HepG2 (cell line): ENCODE measurements around the gene GPR89B. TPM values are rescaled to one million over a fixed set of nuclear protein-coding genes. Genes with fewer than 3 reads are reported as not detected.
"Not testable (repeated sequence)": the region's sequence is repeated elsewhere in the genome, so short reads cannot be mapped to it uniquely, and the experiment has no call there.

Source experiments
- CBX1 ChIP-seq: IDR thresholded peaks from one replicate; pipeline ENCODE4 v1.6.1; 2016; ENCODE audit warnings: antibody characterized with exemption, low read depth
- CREM ChIP-seq, 2 experiments: sonication (generic) in 1 of 2; formaldehyde crosslinking in 1 of 2; IDR thresholded peaks; 2 replicates each; pipeline versions ENCODE4 v1.4.0 to v1.6.1; 2016 to 2020; ENCODE audit warnings: antibody characterized with exemption in 1 of 2, mild to moderate bottlenecking in 1 of 2, missing genetic modification reagents in 1 of 2
- DRAP1 ChIP-seq: IDR thresholded peaks from 2 replicates; pipeline ENCODE4 v1.6.1; 2016; ENCODE audit warnings: missing genetic modification reagents, missing compliant biosample characterization
- ETV5 ChIP-seq: IDR thresholded peaks from 2 replicates; pipeline ENCODE4 v1.6.1; 2018; ENCODE audit warnings: missing biosample characterization, missing genetic modification reagents, inconsistent platforms, borderline replicate concordance
- FOXA3 ChIP-seq: IDR thresholded peaks from 2 replicates; pipeline ENCODE4 v1.6.1; 2016; ENCODE audit warnings: missing genetic modification reagents, missing compliant biosample characterization
- GATA4 ChIP-seq: sonication (generic); IDR thresholded peaks from 2 replicates; pipeline ENCODE4 v1.6.1; 2016; ENCODE audit warnings: antibody characterized with exemption, low read depth, borderline replicate concordance
- KAT8 ChIP-seq: IDR thresholded peaks from 2 replicates; pipeline ENCODE4 v1.6.1; 2016; ENCODE audit warnings: missing genetic modification reagents, missing compliant biosample characterization
- KLF16 ChIP-seq, 2 experiments: sonication (generic) in 1 of 2; formaldehyde crosslinking in 1 of 2; IDR thresholded peaks; 2 replicates each; pipeline versions ENCODE4 v1.6.1 to v1.8.0; 2016 to 2023; ENCODE audit warnings: missing genetic modification reagents in 2 of 2, missing compliant biosample characterization in 1 of 2
- MAFK ChIP-seq, 2 experiments: IDR thresholded peaks in 1 of 2; conservative IDR thresholded peaks in 1 of 2; 2 replicates each; pipeline ENCODE4 v1.6.1; 2011; ENCODE audit warnings: improper control_type of control experiment in 2 of 2, low read length in 2 of 2
- MED8 ChIP-seq: sonication (generic); formaldehyde crosslinking; IDR thresholded peaks from 2 replicates; pipeline ENCODE4 v1.8.1; 2023; ENCODE audit warnings: mild to moderate bottlenecking, missing genetic modification reagents; ENCODE audit not compliant: insufficient replicate concordance
- MIER2 ChIP-seq: IDR thresholded peaks from 2 replicates; pipeline ENCODE4 v1.6.1; 2016; ENCODE audit warnings: missing biosample characterization, missing genetic modification reagents
- NR2F6 ChIP-seq, 2 experiments: IDR thresholded peaks; 2 replicates each; pipeline ENCODE4 v1.6.1; 2016; ENCODE audit warnings: antibody characterized with exemption in 1 of 2, mild to moderate bottlenecking in 1 of 2
- POLR2A ChIP-seq, 2 experiments: IDR thresholded peaks; 2 replicates each; pipeline ENCODE4 v1.6.1; 2011; ENCODE audit warnings: low read depth in 2 of 2, low read length in 2 of 2, mild to moderate bottlenecking in 1 of 2, moderate library complexity in 1 of 2; ENCODE audit not compliant: insufficient read depth in 1 of 2
- POLR2AphosphoS2 ChIP-seq: IDR thresholded peaks from 2 replicates; pipeline ENCODE4 v1.6.1; 2011; ENCODE audit warnings: low read depth, low read length, improper control_type of control experiment
- PRDM10 ChIP-seq: sonication (generic); formaldehyde crosslinking; IDR thresholded peaks from 2 replicates; pipeline ENCODE4 v1.4.0; 2020; ENCODE audit warnings: low read depth, missing genetic modification reagents
- RBFOX2 ChIP-seq: fragments of 200-400 bp; formaldehyde crosslinking; IDR thresholded peaks from 2 replicates; pipeline ENCODE4 v1.6.1; 2017; ENCODE audit warnings: low read depth, mild to moderate bottlenecking, low read length
- TFE3 ChIP-seq: IDR thresholded peaks from 2 replicates; pipeline ENCODE4 v1.6.1; 2016
- ZGPAT ChIP-seq: IDR thresholded peaks from 2 replicates; pipeline ENCODE4 v1.6.1; 2016; ENCODE audit warnings: mild to moderate bottlenecking
- ZNF275 ChIP-seq: sonication (generic); formaldehyde crosslinking; IDR thresholded peaks from 2 replicates; pipeline ENCODE4 v1.8.0; 2022; ENCODE audit warnings: missing genetic modification reagents, mild to moderate bottlenecking, inconsistent platforms, borderline replicate concordance
- polyA plus RNA-seq, 8 experiments: library from polyadenylated mRNA; depleted of rRNA in 3 of 8; stranded (reverse) in 7 of 8; unstranded in 1 of 8; fragments of >200 nt; fragmentation: Illumina TruSeq in 4 of 8; extraction: Trizol in 4 of 8; gene quantifications; 2 replicates each; pipeline versions ENCODE4 v1.2.1 to v1.2.3, GENCODE V29; 2011 to 2016; ENCODE audit warnings: low read depth in 4 of 8, missing spikeins in 1 of 8, mixed read lengths in 1 of 8; ENCODE audit not compliant: insufficient read depth in 1 of 8
- total RNA-seq, 5 experiments: library from RNA; depleted of rRNA; stranded (reverse); fragments of >200 nt; fragmentation: Illumina TruSeq; extraction: Trizol; gene quantifications; 2 replicates each; pipeline ENCODE4 v1.2.3, GENCODE V29; 2016; ENCODE audit warnings: low read depth in 1 of 5

The GPR89B gene
- total and polyA plus RNA-seq, 2 of the 13 experiments (the other 11 are each of a cell fraction or from before 2014, with no cell fraction given) = 12.2 to 20.1 TPM

GRCh38 chr1:148038462-148039333 is 110.5 kb downstream of the GPR89B start (continued):
- 0 out of 2 replicates have a peak, but pooled peaks have one; percentile 26 for TF ChIP-seq MIER2 (CRISPR knock-in tag)
- peak; percentile 91 for TF ChIP-seq PRDM10 (CRISPR knock-in tag)
- TF ChIP-seq MED8 (CRISPR knock-in tag) = peak; percentile 36
- TF ChIP-seq GATA4 = peak; percentile 88
- peak; percentile 71; the same call in 1 of the 2 replicates for TF ChIP-seq POLR2AphosphoS2
- TF ChIP-seq KLF16 (CRISPR knock-in tag; IDR thresholded peaks at IDR 0.05) = 0 out of 4 replicates have a peak, but pooled peaks of 1 of the 2 experiments have one; percentile 24
- not testable (repeated sequence) for TF ChIP-seq NR2F6 (IDR thresholded peaks at IDR 0.05); CREM (CRISPR knock-in tag; IDR thresholded peaks at IDR 0.05)
- TF ChIP-seq NR2F6 (CRISPR knock-in tag; IDR thresholded peaks at IDR 0.05) = peak; percentile 13; the same call in 1 of the 2 replicates
- 0 out of 2 replicates have a peak, but pooled peaks have one; percentile 11 for TF ChIP-seq FOXA3 (CRISPR knock-in tag)
- 0 out of 2 replicates have a peak, but pooled peaks have one; percentile 31 for TF ChIP-seq KAT8 (CRISPR knock-in tag)
- TF ChIP-seq MAFK (conservative IDR thresholded peaks at IDR 0.05 in 1 of 2, IDR thresholded peaks at IDR 0.05 in 1 of 2; ENCODE audit: low read length in 2 of 2) = peak; percentile 18 to 37; a peak in 2 of 4 replicates
- TF ChIP-seq CREM (IDR thresholded peaks at IDR 0.05) = peak; percentile 50; the same call in 1 of the 2 replicates
- TF ChIP-seq CBX1 = peak; percentile 95
- peak; percentile 83 to 98 for TF ChIP-seq POLR2A (IDR thresholded peaks at IDR 0.05; ENCODE audit: insufficient read depth in 1 of 2, low read depth in 2 of 2, low read length in 2 of 2)
- peak; percentile 45; the same call in 1 of the 2 replicates for TF ChIP-seq RBFOX2
- TF ChIP-seq TFE3 (CRISPR knock-in tag) = 0 out of 2 replicates have a peak, but pooled peaks have one; percentile 16
- TF ChIP-seq ZGPAT = peak; percentile 52; the same call in 1 of the 2 replicates
- TF ChIP-seq ZNF275 = 0 out of 2 replicates have a peak, but pooled peaks have one; percentile 39
- peak; percentile 42 for TF ChIP-seq ETV5 (CRISPR knock-in tag)
- peak; percentile 87 for TF ChIP-seq DRAP1 (CRISPR knock-in tag)
